ENCODE measurements around the gene GAS2L1.
A peak's percentile ranks its signal among the peaks of the same experiment; 100 is the strongest.

GAS2L1 gene

GRCh38 chr22:29306175-29306834 lies at the start of gene GAS2L1:
GAS2L1 (plus strand) TSS chr22:29306650; CDS start chr22:29308106, 1,456 bp downstream.
- no peak for FAIRE-seq

GRCh38 chr22:29257751-29258181 lies 48.7 kb upstream of the GAS2L1 start:
- FAIRE-seq: no peak

- no peak for FAIRE-seq
These were observed 47.8 kb upstream of the GAS2L1 start for GRCh38 chr22:29258407-29259252.

DNA sequence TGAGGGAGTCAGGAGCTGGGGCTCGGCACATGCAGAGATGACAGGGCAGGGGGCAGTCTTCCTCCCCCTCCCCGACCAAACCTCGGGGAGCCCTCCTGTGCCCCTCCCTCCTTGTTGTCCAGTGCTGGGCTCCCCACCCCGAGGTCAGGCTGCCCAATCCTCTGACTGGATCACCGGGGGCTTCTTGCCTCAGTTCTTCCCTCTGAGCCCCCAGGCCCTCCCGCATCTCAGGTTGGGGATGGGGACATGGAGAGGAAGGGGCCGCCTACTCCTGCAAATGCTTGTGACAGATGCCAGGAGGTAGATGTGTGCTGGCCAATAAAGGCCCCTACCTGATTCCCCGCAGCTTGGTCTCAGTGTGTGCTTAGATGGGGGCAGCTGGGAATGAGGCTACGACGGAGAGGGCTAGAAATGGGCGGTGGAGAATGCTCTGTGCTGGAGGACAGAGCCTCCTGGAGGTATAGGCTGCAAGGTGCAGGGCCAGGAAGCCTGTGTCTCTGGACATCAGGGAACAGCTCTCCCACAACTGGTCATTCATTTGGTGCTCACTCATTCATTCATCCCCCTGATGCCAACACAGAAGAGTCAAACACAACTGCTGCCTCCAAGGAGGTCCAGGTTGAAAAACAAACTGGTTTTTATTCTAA lies 47.1 kb upstream of the GAS2L1 start:
- no peak for FAIRE-seq

GRCh38 chr22:29260031-29260560 lies 46.4 kb upstream of the GAS2L1 start:
- FAIRE-seq: no peak

DNA sequence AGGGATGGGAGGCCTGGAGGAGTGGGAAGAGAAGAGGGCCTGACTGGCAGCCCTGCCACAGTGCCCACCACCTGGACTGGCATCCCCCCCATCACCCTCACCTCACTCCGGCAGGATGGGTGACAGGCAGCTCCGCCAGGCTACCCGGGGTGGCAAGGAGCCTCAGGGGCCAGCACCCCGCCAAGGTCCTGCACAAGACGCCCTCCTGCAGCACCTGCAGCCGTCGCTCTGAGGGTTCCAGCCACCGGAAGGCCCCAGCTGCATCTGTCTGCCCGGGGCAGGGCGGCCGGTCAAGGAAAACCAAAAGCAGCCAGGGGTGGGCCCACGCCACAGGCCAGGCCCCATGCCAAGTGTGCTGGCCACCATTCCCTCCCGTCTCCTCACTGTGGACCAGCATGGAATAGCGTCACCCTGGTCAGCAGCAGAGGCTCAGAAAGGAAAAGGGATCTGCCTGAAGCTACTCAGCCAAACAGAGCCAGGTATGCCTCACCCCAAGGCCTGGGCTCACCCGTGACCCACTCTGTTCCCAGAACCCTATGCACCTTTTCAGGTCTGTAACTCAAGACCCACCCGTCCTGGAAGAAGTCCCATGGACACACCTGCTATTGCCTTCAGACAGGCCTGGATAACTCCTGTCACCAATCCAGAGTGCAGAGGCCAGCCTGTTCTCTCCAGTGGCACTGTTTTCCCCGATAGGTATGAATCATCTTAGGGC lies 45.7 kb upstream of the GAS2L1 start:
- FAIRE-seq: no peak

GRCh38 chr22:29263791-29264276 lies 42.6 kb upstream of the GAS2L1 start:
- no peak for FAIRE-seq

GRCh38 chr22:29265305-29265704 lies 41.1 kb upstream of the GAS2L1 start:
- no peak for FAIRE-seq

- FAIRE-seq: no peak
These were observed 40.5 kb upstream of the GAS2L1 start for GRCh38 chr22:29265929-29266328.

- FAIRE-seq: no peak
These were observed 39.6 kb upstream of the GAS2L1 start for GRCh38 chr22:29266564-29267461.

- no peak for FAIRE-seq
These were observed 39.0 kb upstream of the GAS2L1 start for GRCh38 chr22:29267462-29267857.

- FAIRE-seq: peak; percentile 27
These were observed 38.5 kb upstream of the GAS2L1 start, which contains the start of the genes EWSR1 and RHBDD3 for GRCh38 chr22:29267858-29268510. EWSR1 (plus strand) TSS chr22:29268268; CDS start chr22:29268337, 69 bp downstream. RHBDD3 (minus strand) TSS chr22:29267981; CDS start chr22:29265626, 2,355 bp downstream.

GRCh38 chr22:29268511-29269229 lies 37.8 kb upstream of the GAS2L1 start:
- no peak for FAIRE-seq

GRCh38 chr22:29269230-29269604 lies 37.2 kb upstream of the GAS2L1 start:
- FAIRE-seq: no peak

GRCh38 chr22:29269731-29270474 lies 36.5 kb upstream of the GAS2L1 start:
- no peak for FAIRE-seq

DNA sequence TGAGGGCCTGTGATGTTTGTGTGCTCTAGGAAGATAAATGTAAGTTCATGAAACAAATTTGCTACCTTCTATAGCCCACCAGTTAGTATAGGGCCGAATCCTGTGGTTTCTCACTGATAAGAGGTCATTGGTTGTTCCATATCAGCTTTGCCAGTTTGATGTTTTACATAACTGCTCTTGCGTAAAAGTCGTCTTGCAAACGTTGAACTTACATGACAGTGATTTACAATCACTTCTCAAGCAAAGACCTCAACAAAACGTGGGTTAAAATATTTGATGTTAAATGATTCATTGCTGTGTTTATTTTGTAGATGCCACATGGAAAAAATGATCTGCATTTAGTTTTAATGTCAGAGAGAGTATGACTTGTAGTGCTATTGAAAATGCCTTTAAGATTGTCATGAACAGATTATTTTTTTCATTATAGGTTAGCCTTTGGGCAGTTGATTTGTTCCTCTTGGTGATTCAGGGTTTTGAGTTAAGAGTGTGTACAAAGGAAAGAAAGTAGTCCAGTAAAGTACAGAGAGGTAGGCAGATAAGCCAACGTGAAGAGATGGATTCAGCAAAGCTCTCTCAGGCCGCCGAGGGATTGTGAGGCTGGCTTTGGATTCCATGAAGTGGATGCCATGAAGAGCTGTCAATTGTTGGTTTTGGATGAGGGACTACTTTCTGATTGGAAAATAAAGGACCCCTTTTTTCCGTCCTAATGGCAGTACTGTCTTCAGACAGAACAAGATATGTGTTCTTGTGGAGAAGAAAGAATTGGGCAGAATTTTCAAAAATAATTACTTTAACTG lies 35.8 kb upstream of the GAS2L1 start:
- FAIRE-seq: no peak

DNA sequence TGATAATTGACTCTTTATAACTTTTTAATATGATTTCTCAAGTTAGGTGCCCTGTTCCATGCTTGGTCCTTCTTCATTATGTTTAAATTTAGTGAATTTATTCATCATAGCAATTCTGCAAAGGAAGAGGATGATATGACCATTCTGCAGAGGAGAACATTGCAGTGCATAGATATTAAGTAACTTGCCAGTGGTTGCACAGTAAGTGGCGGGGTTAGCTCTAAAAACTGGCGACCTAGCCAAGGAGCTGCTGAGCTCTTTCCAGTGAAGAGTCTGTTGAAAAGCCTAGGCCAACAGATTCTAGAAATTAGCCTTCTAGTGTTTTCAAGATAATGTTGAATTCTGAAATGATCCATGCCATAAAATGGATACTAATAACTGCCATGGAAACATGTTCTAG lies 33.8 kb upstream of the GAS2L1 start:
- FAIRE-seq: no peak

GRCh38 chr22:29275167-29275566 lies 31.3 kb upstream of the GAS2L1 start:
- FAIRE-seq: no peak
